BLaER1 (cell line): ENCODE measurements around the gene LYRM7.

Experiments
- H3K27ac ChIP-seq: shearing (Covaris generic); formaldehyde crosslinking; 2 replicates; pipeline ENCODE4 v1.8.1; 2022
- H3K27me3 ChIP-seq: shearing (Covaris generic); formaldehyde crosslinking; 2 replicates; pipeline ENCODE4 v1.8.1; 2022
- H3K36me3 ChIP-seq: shearing (Covaris generic); formaldehyde crosslinking; 2 replicates; pipeline ENCODE4 v1.8.1; 2022
- H3K4me1 ChIP-seq: shearing (Covaris generic); formaldehyde crosslinking; 2 replicates; pipeline ENCODE4 v1.8.1; 2022
- H3K4me2 ChIP-seq: shearing (Covaris generic); formaldehyde crosslinking; 2 replicates; pipeline ENCODE4 v1.8.1; 2022
- H3K4me3 ChIP-seq: shearing (Covaris generic); formaldehyde crosslinking; 2 replicates; pipeline ENCODE4 v1.8.1; 2022
- H3K9ac ChIP-seq: shearing (Covaris generic); formaldehyde crosslinking; 2 replicates; pipeline ENCODE4 v1.8.1; 2022
- H3K9me3 ChIP-seq: shearing (Covaris generic); formaldehyde crosslinking; 2 replicates; pipeline ENCODE4 v1.8.1; 2022
- H4K20me1 ChIP-seq: shearing (Covaris generic); formaldehyde crosslinking; 2 replicates; pipeline ENCODE4 v1.8.1; 2022
- Cebpa-rat ChIP-seq: shearing (Covaris generic); IDR thresholded peaks from 2 replicates; pipeline ENCODE4 v1.8.1; 2022

Gene LYRM7

DNA sequence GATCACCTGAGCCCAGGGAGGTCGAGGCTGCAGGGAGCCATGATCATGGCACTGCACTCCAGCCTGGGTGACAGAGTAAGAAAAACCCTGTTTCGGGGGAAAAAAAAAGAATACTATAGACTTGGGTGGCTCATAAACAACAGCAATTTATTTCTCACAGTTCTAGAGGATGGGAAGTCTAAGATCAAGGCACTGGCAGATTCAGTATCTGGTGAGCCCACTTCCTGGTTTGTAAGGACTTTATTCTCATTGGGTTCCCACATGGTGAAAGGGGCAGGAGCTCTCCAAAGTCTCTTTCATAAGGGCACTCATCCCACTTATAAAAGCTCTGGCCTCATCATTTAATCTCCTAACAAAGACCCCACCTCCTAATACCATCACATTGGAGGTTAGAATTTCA lies 14.4 kb upstream of the LYRM7 start:
- no peak overlapping the region for H3K9ac ChIP-seq
- H3K4me1 ChIP-seq = no peaks in the 10 kb centered on the region
- H3K4me2 ChIP-seq = no peak overlapping the region
- no peak overlapping the region for H3K4me3 ChIP-seq
- no peak for TF ChIP-seq Cebpa-rat
- peaks cover 27% of the 10 kb centered on the region; the same call in 1 of the 2 replicates for H4K20me1 ChIP-seq
- H3K9me3 ChIP-seq = no peaks in the 10 kb centered on the region
- no peak overlapping the region for H3K27ac ChIP-seq
- peaks cover 54% of the 10 kb centered on the region for H3K36me3 ChIP-seq
- no peaks in the 10 kb centered on the region for H3K27me3 ChIP-seq

- H3K36me3 ChIP-seq = peaks cover 59% of the 10 kb centered on the region
- no peak overlapping the region for H3K4me2 ChIP-seq
- H3K4me1 ChIP-seq = no peaks in the 10 kb centered on the region
- H3K4me3 ChIP-seq = no peak overlapping the region
- peaks cover 29% of the 10 kb centered on the region for H4K20me1 ChIP-seq
- no peaks in the 10 kb centered on the region for H3K27me3 ChIP-seq
- TF ChIP-seq Cebpa-rat = no peak
- no peak overlapping the region for H3K27ac ChIP-seq
- no peak overlapping the region for H3K9ac ChIP-seq
- no peaks in the 10 kb centered on the region for H3K9me3 ChIP-seq
Measured at GRCh38 chr5:131156957-131157356, 13.8 kb upstream of the LYRM7 start.

- no peak overlapping the region for H3K27ac ChIP-seq
- peaks cover 71% of the 10 kb centered on the region for H3K36me3 ChIP-seq
- no peak for TF ChIP-seq Cebpa-rat
Measured at GRCh38 chr5:131160134-131160533, 10.6 kb upstream of the LYRM7 start.

GRCh38 chr5:131163276-131164119 lies 7.2 kb upstream of the LYRM7 start:
- Histone ChIP-seq H3K4me2 (peak overlapping the region; percentile 93), H4K20me1 (peaks cover 48% of the 10 kb centered on the region), H3K9me3 (no peaks in the 10 kb centered on the region), H3K4me1 (peaks cover 22% of the 10 kb centered on the region), H3K4me3 (peak overlapping the region; percentile 92), H3K36me3 (peaks cover 46% of the 10 kb centered on the region), H3K27ac (peak overlapping the region; percentile 97), H3K9ac (peak overlapping the region; percentile 97), H3K27me3 (no peaks in the 10 kb centered on the region)
- TF ChIP-seq Cebpa-rat = no peak; the same call in 1 of the 2 replicates

More at GRCh38 chr5:131160134-131160533, 10.6 kb upstream of the LYRM7 start:
- no peak overlapping the region for H3K4me2 ChIP-seq
- peaks cover 48% of the 10 kb centered on the region for H4K20me1 ChIP-seq
- H3K27me3 ChIP-seq = no peaks in the 10 kb centered on the region
- H3K9me3 ChIP-seq = no peaks in the 10 kb centered on the region
- no peak overlapping the region for H3K9ac ChIP-seq
- H3K4me3 ChIP-seq = no peak overlapping the region
- H3K4me1 ChIP-seq = peaks cover 13% of the 10 kb centered on the region

DNA sequence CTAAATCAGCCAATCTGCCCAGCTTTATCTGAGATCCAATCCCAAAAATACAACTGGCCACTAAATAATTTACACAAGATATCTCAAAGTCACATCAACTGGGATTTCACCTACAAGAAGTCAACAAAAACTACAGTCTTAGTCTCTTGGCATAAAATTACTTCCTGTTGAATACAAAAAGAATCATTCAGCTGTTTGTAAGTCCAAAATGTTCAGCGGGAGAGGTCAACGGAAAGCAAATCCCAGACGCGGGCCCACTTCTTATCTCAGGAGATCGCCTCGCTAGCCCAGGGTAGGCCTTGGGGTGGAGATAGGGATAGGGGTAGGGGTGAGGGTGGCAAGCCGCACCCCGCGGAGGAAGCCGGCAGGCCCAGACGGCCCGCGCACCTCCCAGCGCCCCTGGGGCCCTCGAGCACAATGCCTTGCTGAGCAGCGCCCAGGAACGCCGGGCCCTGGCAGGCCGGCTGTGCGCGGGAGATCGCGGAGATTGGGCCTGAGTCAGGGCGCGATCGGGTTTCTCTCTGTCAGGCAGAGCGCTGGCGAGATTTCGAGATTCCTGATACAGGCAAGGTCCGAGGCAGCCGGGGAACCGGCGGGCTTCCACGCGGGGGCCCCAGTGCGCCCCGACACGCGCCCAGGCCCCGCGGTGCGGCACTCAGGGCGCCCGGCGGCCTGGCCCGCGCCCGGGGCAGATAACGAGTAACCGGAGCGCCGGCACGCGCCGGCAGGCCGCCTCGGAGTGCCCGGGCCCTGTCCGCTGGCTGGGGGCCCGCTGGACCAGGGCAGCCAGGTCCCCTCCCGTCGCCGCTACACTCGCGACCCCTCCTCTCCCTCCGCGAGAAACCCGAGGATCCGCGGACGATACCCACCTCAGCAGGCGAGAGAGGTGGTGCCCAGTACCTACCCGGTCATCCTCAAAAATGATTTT lies 6.3 kb upstream of the LYRM7 start:
- H3K9me3 ChIP-seq = no peaks in the 10 kb centered on the region
- peaks cover 39% of the 10 kb centered on the region for H4K20me1 ChIP-seq
- H3K4me2 ChIP-seq = peak overlapping the region; percentile 93
- H3K27ac ChIP-seq = peak overlapping the region; percentile 97
- TF ChIP-seq Cebpa-rat = no peak
- peak overlapping the region; percentile 92 for H3K4me3 ChIP-seq
- H3K27me3 ChIP-seq = no peaks in the 10 kb centered on the region
- H3K9ac ChIP-seq = peak overlapping the region; percentile 97
- peaks cover 37% of the 10 kb centered on the region for H3K36me3 ChIP-seq
- H3K4me1 ChIP-seq = peaks cover 22% of the 10 kb centered on the region

GRCh38 chr5:131165119-131165727 lies 5.5 kb upstream of the LYRM7 start, which contains the start of gene HINT1:
HINT1 (minus strand) TSS chr5:131165256; CDS start chr5:131165205, 51 bp downstream.
- TF ChIP-seq Cebpa-rat = no peak
- Histone ChIP-seq H3K4me3 (peak within 1 kb of the TSS; percentile 92), H4K20me1 (peaks cover 33% of the 10 kb centered on the region), H3K9ac (peak within 1 kb of the TSS; percentile 97), H3K9me3 (no peaks in the 10 kb centered on the region), H3K27ac (peak within 1 kb of the TSS; percentile 97), H3K4me2 (peak within 1 kb of the TSS; percentile 93), H3K4me1 (peaks cover 29% of the 10 kb centered on the region), H3K36me3 (peaks cover 29% of the 10 kb centered on the region), H3K27me3 (no peaks in the 10 kb centered on the region)

DNA sequence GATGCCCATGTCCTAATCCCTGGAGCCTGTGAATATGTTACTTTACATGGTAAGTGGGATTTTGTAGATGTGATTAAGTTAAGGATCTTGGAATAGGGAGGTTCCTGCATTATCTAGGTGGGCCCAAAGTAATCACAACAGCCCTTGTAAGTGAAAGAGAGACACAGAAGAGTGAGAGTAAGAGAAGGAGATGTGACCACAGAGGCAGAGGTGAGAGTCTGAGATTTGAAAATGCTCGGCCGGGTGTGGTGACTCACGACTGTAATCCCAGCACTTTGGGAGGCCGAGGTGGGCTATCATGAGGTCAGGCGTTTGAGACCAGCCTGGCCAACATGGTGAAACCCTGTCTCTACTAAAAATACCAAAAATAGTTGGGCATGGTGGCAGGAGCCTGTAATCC lies 3.1 kb upstream of the LYRM7 start:
- no peak overlapping the region for H3K9ac ChIP-seq
- no peak overlapping the region for H3K4me2 ChIP-seq
- H3K27ac ChIP-seq = no peak overlapping the region
- H4K20me1 ChIP-seq = peaks cover 12% of the 10 kb centered on the region
- no peak for TF ChIP-seq Cebpa-rat
- no peak overlapping the region for H3K4me3 ChIP-seq
- H3K9me3 ChIP-seq = no peaks in the 10 kb centered on the region
- peaks cover 41% of the 10 kb centered on the region for H3K4me1 ChIP-seq
- H3K27me3 ChIP-seq = no peaks in the 10 kb centered on the region
- H3K36me3 ChIP-seq = peaks cover 5% of the 10 kb centered on the region; the same call in 1 of the 2 replicates

GRCh38 chr5:131169810-131170539 lies 769 bp upstream of the LYRM7 start:
- peaks cover 2% of the 10 kb centered on the region; the same call in 1 of the 2 replicates for H3K9me3 ChIP-seq
- no peaks in the 10 kb centered on the region for H4K20me1 ChIP-seq
- H3K9ac ChIP-seq = peak overlapping the region; percentile 65
- TF ChIP-seq Cebpa-rat = no peak
- H3K4me1 ChIP-seq = peaks cover 36% of the 10 kb centered on the region
- peak overlapping the region; percentile 66 for H3K27ac ChIP-seq
- H3K27me3 ChIP-seq = no peaks in the 10 kb centered on the region
- peak overlapping the region; percentile 81 for H3K4me3 ChIP-seq
- peaks cover 8% of the 10 kb centered on the region for H3K36me3 ChIP-seq
- H3K4me2 ChIP-seq = peak overlapping the region; percentile 81
